Daoy (cell line): ENCODE results near the gene TMEM125. TPM values are rescaled to one million over a fixed set of nuclear protein-coding genes. Genes with fewer than 3 reads are reported as not detected.

Source experiments
- DNase-seq: peaks from one replicate; pipeline ENCODE4 v3.0.0-alpha.2; 2015; ENCODE audit warnings: low read depth
- total RNA-seq: library from RNA; depleted of rRNA; stranded (reverse); fragments of >200 nt; shearing (Covaris generic); gene quantifications from 2 replicates; pipeline ENCODE4 v1.2.3, GENCODE V29; 2014; rRNA removed

TMEM125 gene
- total RNA-seq, result not detected in 2 replicates

- DNase-seq, result no peak
These were observed at the start of gene TMEM125 for GRCh38 chr1:43269627-43270375. TMEM125 (plus strand) TSS chr1:43269983; CDS start chr1:43272723, 2,740 bp downstream.

DNA sequence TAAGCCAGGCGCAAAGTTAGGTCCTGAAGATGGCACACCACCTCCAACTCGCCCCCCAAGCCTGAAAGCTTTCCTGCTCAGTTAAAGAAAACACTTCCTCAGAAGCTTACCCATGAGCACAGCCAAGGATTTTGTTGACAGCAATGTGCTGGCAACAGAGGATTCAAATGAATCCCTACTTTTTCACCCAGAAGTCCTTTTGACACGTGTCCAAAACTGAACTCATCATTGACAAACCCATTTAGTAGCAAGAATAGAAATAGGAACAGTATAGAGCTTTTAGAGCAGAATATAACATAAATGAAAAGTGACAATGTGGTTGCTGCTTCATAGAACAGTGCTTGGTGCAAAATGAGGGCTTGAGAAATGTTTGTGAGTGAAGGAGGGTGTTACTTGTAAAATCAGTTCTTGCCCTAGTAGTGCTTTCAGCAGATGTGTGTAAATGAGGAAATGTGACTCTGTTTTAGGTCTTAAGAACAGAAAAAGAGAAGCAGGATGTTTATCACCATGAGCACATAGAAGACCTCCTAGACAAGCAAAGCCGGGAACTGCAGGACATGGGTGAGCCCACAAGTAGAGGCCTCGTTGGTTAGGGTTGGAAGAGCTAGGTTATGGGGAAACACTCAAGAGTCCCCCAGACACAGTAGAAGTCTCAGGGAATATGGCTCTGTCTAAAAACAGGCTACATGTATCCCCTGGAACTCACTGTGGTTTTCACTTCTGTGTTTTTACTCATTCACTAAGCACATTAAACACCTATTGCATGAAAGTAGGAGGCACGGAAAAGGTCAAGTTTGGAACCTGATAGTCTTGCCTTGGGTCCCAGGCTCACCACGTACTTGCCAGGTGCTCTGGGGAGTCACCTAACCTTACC, 48.6 kb upstream of the TMEM125 start:
- no peak for DNase-seq

DNA sequence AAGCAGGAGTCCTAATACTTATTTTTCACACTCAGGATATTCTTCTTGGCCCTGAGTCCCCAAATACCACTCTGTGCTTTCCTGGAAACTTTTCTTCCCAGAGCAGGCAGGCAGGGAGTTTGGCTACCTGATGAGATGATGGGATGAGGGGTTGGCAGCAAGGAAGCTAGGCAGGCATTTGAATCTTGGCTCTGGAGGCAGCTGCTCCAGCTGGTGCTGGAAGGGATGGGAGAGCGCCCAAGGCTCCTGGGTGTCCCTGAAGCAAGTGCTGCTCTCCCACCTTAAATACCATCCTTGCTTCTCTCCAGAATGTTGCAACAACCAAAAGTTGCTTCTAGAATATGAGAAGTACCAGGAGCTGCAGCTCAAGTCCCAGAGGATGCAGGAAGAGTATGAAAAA, 48.0 kb upstream of the TMEM125 start:
- DNase-seq, result no peak

- no peak for DNase-seq
These were observed 46.9 kb upstream of the TMEM125 start for GRCh38 chr1:43222879-43223278.

GRCh38 chr1:43225168-43225567, 44.6 kb upstream of the TMEM125 start:
- DNase-seq, result peak; percentile 35

- DNase-seq, result peak; percentile 81
These were observed 42.5 kb upstream of the TMEM125 start for GRCh38 chr1:43227143-43227764.

- no peak for DNase-seq
These were observed 39.7 kb upstream of the TMEM125 start for GRCh38 chr1:43229826-43230780.

GRCh38 chr1:43232074-43232473, 37.7 kb upstream of the TMEM125 start:
- peak; percentile 77 for DNase-seq

DNA sequence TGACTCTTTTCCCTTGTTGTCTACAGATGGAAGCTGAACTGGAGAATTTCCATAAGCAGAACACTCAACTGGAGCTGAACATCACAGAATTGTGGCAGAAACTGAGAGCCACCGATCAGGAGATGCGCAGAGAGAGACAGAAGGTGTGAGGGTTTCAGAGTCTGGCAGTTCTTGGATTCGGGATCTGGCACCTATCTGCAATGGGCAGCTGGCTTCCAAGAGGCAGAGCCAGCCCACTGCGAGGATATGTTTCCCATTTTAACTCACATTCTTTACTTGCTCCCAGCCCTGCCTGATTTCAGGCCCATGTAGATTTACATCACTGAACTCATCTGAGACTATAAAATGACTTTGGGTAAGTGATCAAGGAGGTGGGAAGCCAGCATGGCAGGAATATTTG, 37.3 kb upstream of the TMEM125 start:
- no peak for DNase-seq

- no peak for DNase-seq
These were observed 36.2 kb upstream of the TMEM125 start for GRCh38 chr1:43233631-43234030.

DNA sequence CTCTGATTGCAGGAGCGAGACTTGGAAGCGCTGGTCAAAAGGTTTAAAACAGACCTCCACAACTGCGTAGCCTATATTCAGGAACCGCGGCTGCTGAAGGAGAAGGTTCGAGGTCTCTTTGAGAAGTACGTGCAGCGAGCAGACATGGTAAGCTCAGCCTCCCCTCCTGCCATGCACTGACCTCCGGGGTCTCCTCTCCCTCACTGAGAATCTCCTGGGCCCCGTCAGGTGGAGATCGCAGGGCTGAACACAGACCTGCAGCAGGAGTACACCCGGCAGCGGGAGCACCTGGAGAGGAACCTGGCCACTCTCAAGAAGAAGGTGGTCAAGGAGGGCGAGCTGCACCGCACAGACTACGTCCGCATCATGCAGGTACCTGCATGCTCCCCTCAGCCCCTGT, 35.5 kb upstream of the TMEM125 start:
- no peak for DNase-seq

- no peak for DNase-seq
These were observed 34.7 kb upstream of the TMEM125 start for GRCh38 chr1:43235040-43235439.

- no peak for DNase-seq
These were observed 34.2 kb upstream of the TMEM125 start for GRCh38 chr1:43235451-43236121.

GRCh38 chr1:43237121-43237520, 32.7 kb upstream of the TMEM125 start:
- no peak for DNase-seq

DNA sequence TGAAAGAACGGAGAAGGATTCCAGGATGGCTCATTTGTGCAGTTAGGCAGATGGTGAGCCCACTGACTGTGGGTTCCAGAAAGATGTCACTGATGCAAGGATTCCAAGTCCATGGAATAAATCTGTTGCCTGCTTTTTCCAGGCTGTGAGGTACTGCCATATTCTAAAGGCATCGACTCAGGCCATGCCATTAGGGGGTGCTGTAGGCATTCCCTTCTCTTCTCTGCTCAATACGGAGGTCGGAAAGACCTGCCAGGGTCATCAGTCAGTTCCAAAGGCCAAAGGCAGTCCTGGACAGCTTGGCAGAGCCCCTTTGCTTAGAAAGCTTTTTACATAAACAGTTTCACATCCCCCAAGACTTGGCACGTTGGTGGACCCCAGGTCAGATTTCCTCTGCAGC, 31.7 kb upstream of the TMEM125 start:
- peak; percentile 69 for DNase-seq

GRCh38 chr1:43238991-43239469, 30.8 kb upstream of the TMEM125 start:
- no peak for DNase-seq

GRCh38 chr1:43239484-43239883, 30.3 kb upstream of the TMEM125 start:
- no peak for DNase-seq

DNA sequence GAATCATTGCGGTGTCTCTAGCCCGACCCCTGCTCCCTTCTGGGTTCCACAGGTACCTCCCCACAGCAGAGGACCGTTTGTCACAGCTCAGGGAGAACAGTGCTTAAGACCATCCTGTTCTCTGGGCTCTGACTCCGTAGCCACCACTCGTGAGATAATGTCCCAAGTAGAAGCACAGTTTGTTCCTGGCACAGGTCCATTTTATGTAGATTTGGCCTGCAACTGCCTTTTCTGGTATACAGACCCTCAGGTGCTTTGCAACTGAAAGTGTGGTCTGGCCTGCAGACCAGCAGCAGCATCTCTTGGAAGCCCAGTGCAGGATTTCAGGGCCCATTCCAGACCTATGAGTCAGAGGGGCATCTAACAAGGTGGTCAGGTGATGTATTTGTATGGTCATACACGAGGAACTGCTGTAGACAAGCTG, 28.4 kb upstream of the TMEM125 start:
- DNase-seq, result peak; percentile 47

DNA sequence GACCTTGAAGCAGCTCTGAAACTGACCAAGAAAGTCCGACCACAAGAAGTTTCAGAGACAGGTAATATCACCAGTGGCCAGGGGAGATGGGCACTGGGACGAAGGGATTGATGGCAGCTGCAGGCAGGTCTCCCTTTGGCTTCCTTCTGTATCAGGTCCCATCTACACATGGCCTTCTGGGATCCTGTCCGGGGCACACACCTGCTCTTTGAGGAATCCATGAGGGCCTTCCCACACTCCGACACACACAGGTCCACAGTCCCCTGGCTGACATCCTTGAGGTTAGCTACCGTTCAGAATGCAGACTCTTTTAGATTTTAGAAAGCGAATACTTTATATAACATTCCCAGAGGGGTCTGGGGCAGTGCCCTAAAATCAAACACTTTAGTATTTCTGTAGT, 26.5 kb upstream of the TMEM125 start:
- no peak for DNase-seq

GRCh38 chr1:43246466-43247213, 23.1 kb upstream of the TMEM125 start:
- DNase-seq, result no peak
